Nasal cavity respiratory epithelium epithelial cell of viscerocranial mucosa (primary cell): Measurements from ENCODE around the gene CHCT1. TPM values are rescaled to one million over a fixed set of nuclear protein-coding genes. Genes with fewer than 3 reads are reported as not detected.

ENCODE experiments used
- total RNA-seq: library from RNA; depleted of rRNA; stranded (reverse); fragments of >200 nt; gene quantifications from 2 replicates; pipeline ENCODE4 v1.2.3, GENCODE V29; 2014

The CHCT1 gene
- not detected in 2 replicates for total RNA-seq

GRCh38 chr17:60422162-60422665 lies at the start of gene CHCT1:
Gene CHCT1, plus strand, starts transcription at chr17:60422489. Its CDS starts 104 bp downstream, at chr17:60422593.

GRCh38 chr17:60392042-60392844 lies 30.0 kb upstream of the CHCT1 start, which contains the start of gene USP32:
Gene USP32, minus strand, starts transcription at chr17:60392133. Its CDS starts 194 bp downstream, at chr17:60391939.

Other genes with a start within 250 kb of the CHCT1 start
- 61.5 and 87.6 TPM in 2 replicates for gene USP32, start 30.4 kb upstream of the CHCT1 start, total RNA-seq
- gene APPBP2, start 103.8 kb downstream of the CHCT1 start, total RNA-seq = 19.1 and 32.5 TPM in 2 replicates
- gene PPM1D, start 177.7 kb downstream of the CHCT1 start, total RNA-seq = 5.3 and 6.5 TPM in 2 replicates